ENCODE data around the gene MAP2K1. TPM values are rescaled to one million over a fixed set of nuclear protein-coding genes. Genes with fewer than 3 reads are reported as not detected.

MAP2K1 gene
- total RNA-seq, 1 experiment from 2014 or later, result 108 TPM

DNA sequence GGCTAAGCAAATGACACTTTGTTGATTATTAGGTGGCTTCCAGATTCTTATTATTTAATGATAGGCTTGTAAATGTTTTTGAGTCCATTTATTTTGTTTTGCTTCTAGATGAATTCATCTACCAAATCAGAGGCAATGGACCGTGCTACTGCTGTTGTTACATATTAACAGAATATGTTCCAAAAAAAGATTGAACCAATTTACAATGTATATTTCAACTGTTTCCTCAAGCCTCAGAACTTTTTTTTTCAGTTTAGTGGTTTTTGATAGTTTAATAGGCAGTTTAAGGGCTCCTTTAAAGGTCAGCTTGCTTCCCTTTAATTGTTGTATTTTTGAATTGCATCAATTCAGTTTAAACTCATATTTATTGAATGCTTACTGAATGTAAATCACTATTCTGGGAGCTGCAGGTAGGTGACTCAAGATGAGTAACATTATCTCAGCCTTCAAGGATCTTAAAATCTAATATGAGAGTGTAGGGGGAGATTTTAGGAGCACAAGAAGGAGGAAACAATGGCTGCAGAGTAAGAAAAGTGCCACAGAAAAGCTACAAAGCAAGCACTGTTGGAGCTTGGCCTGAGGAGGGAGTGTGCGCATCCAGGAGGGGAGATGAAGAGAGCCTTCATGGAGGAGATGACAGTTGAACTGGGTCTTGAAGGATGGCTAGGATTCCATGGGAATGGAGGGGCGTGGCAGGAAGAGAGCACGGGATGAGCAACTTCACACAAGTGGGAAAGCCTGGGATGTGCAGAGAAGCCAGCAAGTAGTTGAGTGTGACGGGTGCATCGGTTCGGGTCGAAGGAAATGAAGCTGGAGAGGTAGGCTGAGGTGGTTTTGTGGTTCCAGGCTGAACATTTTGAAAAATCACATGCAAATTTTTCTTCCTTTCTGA lies 14.7 kb downstream of the MAP2K1 start:
- no peaks in the 10 kb centered on the region for H3K27me3 Mint-ChIP-seq (ENCODE audit: insufficient read depth, unreplicated experiment)
- no peaks in the 10 kb centered on the region for H3K9me3 Mint-ChIP-seq (ENCODE audit: unreplicated experiment)
- DNase-seq (ENCODE audit: unreplicated experiment), result peak; percentile 27
- no peak overlapping the region for H3K27ac Mint-ChIP-seq (ENCODE audit: low read depth, unreplicated experiment)
- peaks cover 27% of the 10 kb centered on the region for H3K4me1 Mint-ChIP-seq (ENCODE audit: insufficient read depth, unreplicated experiment)
- TF ChIP-seq, protein P1, sequence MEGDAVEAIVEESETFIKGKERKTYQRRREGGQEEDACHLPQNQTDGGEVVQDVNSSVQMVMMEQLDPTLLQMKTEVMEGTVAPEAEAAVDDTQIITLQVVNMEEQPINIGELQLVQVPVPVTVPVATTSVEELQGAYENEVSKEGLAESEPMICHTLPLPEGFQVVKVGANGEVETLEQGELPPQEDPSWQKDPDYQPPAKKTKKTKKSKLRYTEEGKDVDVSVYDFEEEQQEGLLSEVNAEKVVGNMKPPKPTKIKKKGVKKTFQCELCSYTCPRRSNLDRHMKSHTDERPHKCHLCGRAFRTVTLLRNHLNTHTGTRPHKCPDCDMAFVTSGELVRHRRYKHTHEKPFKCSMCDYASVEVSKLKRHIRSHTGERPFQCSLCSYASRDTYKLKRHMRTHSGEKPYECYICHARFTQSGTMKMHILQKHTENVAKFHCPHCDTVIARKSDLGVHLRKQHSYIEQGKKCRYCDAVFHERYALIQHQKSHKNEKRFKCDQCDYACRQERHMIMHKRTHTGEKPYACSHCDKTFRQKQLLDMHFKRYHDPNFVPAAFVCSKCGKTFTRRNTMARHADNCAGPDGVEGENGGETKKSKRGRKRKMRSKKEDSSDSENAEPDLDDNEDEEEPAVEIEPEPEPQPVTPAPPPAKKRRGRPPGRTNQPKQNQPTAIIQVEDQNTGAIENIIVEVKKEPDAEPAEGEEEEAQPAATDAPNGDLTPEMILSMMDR (IDR thresholded peaks at IDR 0.05; ENCODE audit: unreplicated experiment), result no peak
- POLR2A ChIA-PET, result interaction anchor here (1.0 kb wide), 1 partner anchor 13 kb away, joined by 5 read pairs; no protein-coding TSS in a partner anchor
- CTCF ChIA-PET, result no interaction called here
- intact Hi-C loops (cut with micrococcal nuclease), result no loop called here
- H3K4me3 Mint-ChIP-seq (ENCODE audit: unreplicated experiment), result no peak overlapping the region
- BruUV-seq (replicated peaks), result no TSS peak
- H3K36me3 Mint-ChIP-seq (ENCODE audit: insufficient read depth, unreplicated experiment), result peaks cover 18% of the 10 kb centered on the region

DNA sequence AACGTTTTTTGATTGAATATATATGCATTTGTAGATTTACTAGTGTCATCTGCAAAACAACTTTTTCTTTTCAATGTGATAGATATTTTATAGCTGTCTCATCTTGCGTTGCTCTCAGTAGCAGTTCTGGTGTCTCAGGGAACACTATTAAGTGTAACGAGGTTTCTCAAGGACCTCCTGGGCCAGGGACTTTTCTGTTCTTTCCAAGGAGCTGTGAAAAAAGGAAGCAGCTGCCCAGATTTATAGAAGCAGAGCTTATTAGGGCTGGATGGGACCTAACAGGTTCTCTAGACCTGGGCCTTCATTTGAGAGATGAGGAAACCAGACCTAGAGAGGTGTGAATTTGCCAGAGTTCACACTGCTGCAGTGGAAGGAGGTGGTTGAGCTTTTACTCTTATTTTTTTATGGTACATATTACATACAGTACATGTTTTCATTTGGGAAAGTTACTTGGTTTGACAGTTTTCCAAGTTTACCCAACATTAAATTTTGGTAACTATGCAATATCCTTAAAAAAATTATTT lies 16.1 kb downstream of the MAP2K1 start:
- BruUV-seq (replicated peaks), result no TSS peak
- ChIA-PET POLR2A (interaction anchor here (0.6 to 1.7 kb wide), 5 partner anchors 15 to 95 kb away, joined by 3 to 10 read pairs (median 4); partner anchors contain the start of gene SNAPC5), CTCF (interaction anchor here (0.7 kb wide), 1 partner anchor 58 kb away, joined by 3 read pairs; no protein-coding TSS in a partner anchor)
- Mint-ChIP-seq H3K27me3 (ENCODE audit: insufficient read depth, unreplicated experiment) (no peaks in the 10 kb centered on the region), H3K36me3 (ENCODE audit: insufficient read depth, unreplicated experiment) (peaks cover 18% of the 10 kb centered on the region), H3K27ac (ENCODE audit: low read depth, unreplicated experiment) (no peak overlapping the region), H3K4me1 (ENCODE audit: insufficient read depth, unreplicated experiment) (peaks cover 32% of the 10 kb centered on the region), H3K9me3 (ENCODE audit: unreplicated experiment) (no peaks in the 10 kb centered on the region), H3K4me3 (ENCODE audit: unreplicated experiment) (no peak overlapping the region)
- TF ChIP-seq, protein P1 (IDR thresholded peaks at IDR 0.05; ENCODE audit: unreplicated experiment), result no peak
- intact Hi-C loops (cut with micrococcal nuclease), result no loop called here
- DNase-seq (ENCODE audit: unreplicated experiment), result no peak

DNA sequence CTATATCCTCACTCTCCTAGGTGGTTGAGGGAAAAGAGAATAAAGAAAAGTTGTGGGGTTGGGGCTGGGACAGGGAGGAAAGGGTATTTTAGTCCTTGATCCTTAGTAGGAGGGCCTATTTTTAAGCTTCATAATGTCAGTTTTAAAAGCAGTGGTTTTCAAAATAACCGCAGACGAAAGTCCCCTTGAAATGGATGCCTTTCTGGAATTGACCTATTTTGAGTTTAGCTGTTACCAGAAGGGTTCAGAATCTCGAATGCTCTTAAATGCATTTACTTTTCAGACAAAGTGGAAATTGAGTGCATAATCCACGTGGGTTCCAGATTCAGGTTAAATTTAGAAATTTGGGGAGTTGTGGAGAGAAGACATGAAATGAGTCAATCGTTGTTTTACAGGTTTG lies 16.6 kb downstream of the MAP2K1 start:
- intact Hi-C loops (cut with micrococcal nuclease), result no loop called here
- Mint-ChIP-seq H3K36me3 (ENCODE audit: insufficient read depth, unreplicated experiment) (peaks cover 14% of the 10 kb centered on the region), H3K4me3 (ENCODE audit: unreplicated experiment) (no peak overlapping the region), H3K9me3 (ENCODE audit: unreplicated experiment) (no peaks in the 10 kb centered on the region), H3K4me1 (ENCODE audit: insufficient read depth, unreplicated experiment) (peaks cover 37% of the 10 kb centered on the region), H3K27me3 (ENCODE audit: insufficient read depth, unreplicated experiment) (no peaks in the 10 kb centered on the region), H3K27ac (ENCODE audit: low read depth, unreplicated experiment) (no peak overlapping the region)
- ChIA-PET POLR2A (interaction anchor here (0.6 to 1.7 kb wide), 5 partner anchors 16 to 95 kb away, joined by 3 to 10 read pairs (median 4); partner anchors contain the start of gene SNAPC5), CTCF (interaction anchor here (0.8 kb wide), 1 partner anchor 9 kb away, joined by 3 read pairs; no protein-coding TSS in a partner anchor)
- DNase-seq (ENCODE audit: unreplicated experiment), result no peak
- no TSS peak for BruUV-seq (replicated peaks)
- TF ChIP-seq, protein P1 (IDR thresholded peaks at IDR 0.05; ENCODE audit: unreplicated experiment), result no peak

DNA sequence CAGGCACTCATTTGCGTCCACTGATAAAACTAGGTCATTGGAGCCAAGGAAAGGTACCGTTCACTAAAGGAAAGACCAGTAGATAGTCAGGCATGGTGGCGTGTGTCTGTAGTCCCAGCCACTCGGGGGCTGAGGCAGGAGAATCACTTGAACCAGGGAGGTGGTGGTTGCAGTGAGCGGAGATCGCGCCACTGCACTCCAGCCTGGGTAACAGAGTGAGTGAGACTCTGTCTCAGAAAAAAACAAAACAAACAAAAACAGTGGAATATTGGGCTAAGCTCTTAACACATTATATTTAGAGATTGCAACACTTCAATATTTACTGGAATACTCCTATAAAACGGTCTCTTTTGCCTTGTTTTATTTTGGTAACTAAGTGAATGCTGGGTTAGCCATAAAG lies 17.4 kb downstream of the MAP2K1 start:
- Mint-ChIP-seq H3K27me3 (ENCODE audit: insufficient read depth, unreplicated experiment) (no peaks in the 10 kb centered on the region), H3K9me3 (ENCODE audit: unreplicated experiment) (no peaks in the 10 kb centered on the region), H3K27ac (ENCODE audit: low read depth, unreplicated experiment) (no peak overlapping the region), H3K4me1 (ENCODE audit: insufficient read depth, unreplicated experiment) (peaks cover 45% of the 10 kb centered on the region), H3K4me3 (ENCODE audit: unreplicated experiment) (no peak overlapping the region), H3K36me3 (ENCODE audit: insufficient read depth, unreplicated experiment) (peaks cover 10% of the 10 kb centered on the region)
- intact Hi-C loops (cut with micrococcal nuclease), result no loop called here
- ChIA-PET CTCF (interaction anchor here (0.5 to 0.8 kb wide), 2 partner anchors 8 kb away, joined by 3 read pairs; no protein-coding TSS in a partner anchor), POLR2A (interaction anchor here (0.6 to 1.7 kb wide), 5 partner anchors 9 to 55 kb away, joined by 3 to 10 read pairs (median 3); no protein-coding TSS in a partner anchor)
- TF ChIP-seq, protein P1 (IDR thresholded peaks at IDR 0.05; ENCODE audit: unreplicated experiment), result no peak
- no peak for DNase-seq (ENCODE audit: unreplicated experiment)
- no TSS peak for BruUV-seq (replicated peaks)

Measured in MCF 10A (cell line).